ENCODE measurements around the gene KAT14. TPM values are rescaled to one million over a fixed set of nuclear protein-coding genes. Genes with fewer than 3 reads are reported as not detected.
"Not testable (repeated sequence)": the region's sequence is repeated elsewhere in the genome, so short reads cannot be mapped to it uniquely, and the experiment has no call there.

Gene KAT14, protein sequence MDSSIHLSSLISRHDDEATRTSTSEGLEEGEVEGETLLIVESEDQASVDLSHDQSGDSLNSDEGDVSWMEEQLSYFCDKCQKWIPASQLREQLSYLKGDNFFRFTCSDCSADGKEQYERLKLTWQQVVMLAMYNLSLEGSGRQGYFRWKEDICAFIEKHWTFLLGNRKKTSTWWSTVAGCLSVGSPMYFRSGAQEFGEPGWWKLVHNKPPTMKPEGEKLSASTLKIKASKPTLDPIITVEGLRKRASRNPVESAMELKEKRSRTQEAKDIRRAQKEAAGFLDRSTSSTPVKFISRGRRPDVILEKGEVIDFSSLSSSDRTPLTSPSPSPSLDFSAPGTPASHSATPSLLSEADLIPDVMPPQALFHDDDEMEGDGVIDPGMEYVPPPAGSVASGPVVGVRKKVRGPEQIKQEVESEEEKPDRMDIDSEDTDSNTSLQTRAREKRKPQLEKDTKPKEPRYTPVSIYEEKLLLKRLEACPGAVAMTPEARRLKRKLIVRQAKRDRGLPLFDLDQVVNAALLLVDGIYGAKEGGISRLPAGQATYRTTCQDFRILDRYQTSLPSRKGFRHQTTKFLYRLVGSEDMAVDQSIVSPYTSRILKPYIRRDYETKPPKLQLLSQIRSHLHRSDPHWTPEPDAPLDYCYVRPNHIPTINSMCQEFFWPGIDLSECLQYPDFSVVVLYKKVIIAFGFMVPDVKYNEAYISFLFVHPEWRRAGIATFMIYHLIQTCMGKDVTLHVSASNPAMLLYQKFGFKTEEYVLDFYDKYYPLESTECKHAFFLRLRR
- 10 to 100 TPM; 17.1 to 19.9 (median 18.8) TPM for total RNA-seq

DNA sequence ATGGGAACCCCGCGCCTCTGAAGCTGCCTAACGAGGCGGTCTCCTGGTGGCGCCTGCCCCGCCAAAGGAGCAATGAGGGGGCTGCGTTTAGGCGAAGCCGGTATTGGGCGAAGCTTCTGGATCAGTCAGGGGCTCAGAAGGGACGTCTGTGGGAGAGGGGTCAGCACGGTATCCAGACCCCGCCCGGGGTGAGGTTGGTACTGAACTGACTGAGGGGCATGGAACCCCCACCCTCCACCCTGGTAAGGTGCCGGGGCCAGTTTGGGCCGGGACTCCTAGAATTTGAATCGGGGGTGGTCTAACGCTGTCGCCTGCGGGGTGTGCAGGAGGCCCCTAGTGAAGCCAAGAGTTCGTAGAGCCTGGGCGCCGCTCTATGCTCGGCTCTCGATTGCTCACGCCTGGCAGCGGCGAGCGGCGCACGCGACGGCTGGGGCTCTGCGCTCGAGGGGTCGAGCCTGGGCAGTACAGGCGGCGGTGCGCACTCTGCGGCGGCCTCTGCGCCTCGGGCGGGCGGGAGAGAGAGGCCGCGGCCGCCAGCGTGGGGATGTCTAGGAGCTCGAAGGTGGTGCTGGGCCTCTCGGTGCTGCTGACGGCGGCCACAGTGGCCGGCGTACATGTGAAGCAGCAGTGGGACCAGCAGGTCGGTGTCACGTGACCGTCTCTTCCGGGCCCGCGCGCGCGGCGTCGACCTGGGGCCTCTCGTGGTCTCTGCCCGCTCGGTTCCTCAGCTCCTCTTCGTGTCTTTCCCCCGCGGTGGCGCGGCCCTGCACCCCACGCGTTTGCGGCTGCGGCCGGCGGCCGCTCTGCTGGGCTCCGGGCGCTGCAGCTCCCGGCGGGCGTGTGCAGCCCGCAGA lies at the start of gene KAT14, which contains the start of gene PET117:
Gene KAT14, plus strand, starts transcription at position 452 of the 854 bp plus-strand sequence. CDS start 4,798 bp downstream, outside the sequence.
Gene PET117, plus strand, starts transcription at position 452 of the 854 bp plus-strand sequence. Its CDS starts 93 bp downstream, at position 545.
- Histone ChIP-seq H3K4me1 (peaks cover 0 to 40% (median 11%) of the 10 kb centered on the region in 3 donors), H3K36me3 (peaks cover 0 to 7% of the 10 kb centered on the region in 2 donors), H3K4me3 (peak within 1 kb of the TSS; percentile 56 to 95), H3K27me3 (no peaks in the 10 kb centered on the region), H3K27ac (peak within 1 kb of the TSS; percentile 47 to 96 (median 92)), H3K9me3 (no peaks in the 10 kb centered on the region)
- 0% methylated on average over 2 to 4 of the region's 87 CpGs for WGBS, 2 donors (ENCODE audit: low coverage in 1 of 2)
- TF ChIP-seq POLR2A (IDR thresholded peaks at IDR 0.05) (peak; percentile 72 to 74), POLR2AphosphoS5 (IDR thresholded peaks at IDR 0.05) (peak; percentile 81), EP300 (IDR thresholded peaks at IDR 0.05) (no peak)
- TF ChIP-seq, protein P1, sequence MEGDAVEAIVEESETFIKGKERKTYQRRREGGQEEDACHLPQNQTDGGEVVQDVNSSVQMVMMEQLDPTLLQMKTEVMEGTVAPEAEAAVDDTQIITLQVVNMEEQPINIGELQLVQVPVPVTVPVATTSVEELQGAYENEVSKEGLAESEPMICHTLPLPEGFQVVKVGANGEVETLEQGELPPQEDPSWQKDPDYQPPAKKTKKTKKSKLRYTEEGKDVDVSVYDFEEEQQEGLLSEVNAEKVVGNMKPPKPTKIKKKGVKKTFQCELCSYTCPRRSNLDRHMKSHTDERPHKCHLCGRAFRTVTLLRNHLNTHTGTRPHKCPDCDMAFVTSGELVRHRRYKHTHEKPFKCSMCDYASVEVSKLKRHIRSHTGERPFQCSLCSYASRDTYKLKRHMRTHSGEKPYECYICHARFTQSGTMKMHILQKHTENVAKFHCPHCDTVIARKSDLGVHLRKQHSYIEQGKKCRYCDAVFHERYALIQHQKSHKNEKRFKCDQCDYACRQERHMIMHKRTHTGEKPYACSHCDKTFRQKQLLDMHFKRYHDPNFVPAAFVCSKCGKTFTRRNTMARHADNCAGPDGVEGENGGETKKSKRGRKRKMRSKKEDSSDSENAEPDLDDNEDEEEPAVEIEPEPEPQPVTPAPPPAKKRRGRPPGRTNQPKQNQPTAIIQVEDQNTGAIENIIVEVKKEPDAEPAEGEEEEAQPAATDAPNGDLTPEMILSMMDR (IDR thresholded peaks at IDR 0.05), result peak in 1 of 4 experiments; percentile 20
- ATAC-seq, result peak; percentile 97

DNA sequence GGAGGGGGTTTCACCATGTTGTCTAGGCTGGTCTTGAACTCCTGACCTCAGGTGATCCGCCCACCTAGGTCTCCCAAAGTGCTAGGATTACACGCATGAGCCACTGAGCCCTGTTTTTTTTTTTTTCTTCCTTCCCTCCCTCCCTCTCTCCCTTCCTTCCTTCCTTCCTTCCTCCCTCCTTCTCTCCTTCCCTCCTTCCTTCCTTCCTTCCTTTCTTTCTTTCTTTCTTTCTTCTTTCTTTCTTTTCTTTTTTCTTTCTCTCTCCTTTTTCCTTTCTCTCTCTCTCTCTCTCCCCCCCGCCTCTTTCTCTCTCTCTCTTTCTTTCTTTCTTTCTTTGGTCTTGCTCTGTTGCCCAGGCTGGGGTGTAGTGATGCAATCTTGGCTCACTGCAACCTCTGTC lies 49.4 kb upstream of the KAT14 start:
- not testable (repeated sequence) for H3K9me3 ChIP-seq, H3K27ac ChIP-seq, ATAC-seq, H3K4me3 ChIP-seq, H3K36me3 ChIP-seq, H3K4me1 ChIP-seq
- WGBS, 2 donors (ENCODE audit: low coverage in 1 of 2), result 64 to 80% methylated on average over 1 to 2 of the region's 3 CpGs
- H3K27me3 ChIP-seq, result peaks cover 26% of the 10 kb centered on the region

DNA sequence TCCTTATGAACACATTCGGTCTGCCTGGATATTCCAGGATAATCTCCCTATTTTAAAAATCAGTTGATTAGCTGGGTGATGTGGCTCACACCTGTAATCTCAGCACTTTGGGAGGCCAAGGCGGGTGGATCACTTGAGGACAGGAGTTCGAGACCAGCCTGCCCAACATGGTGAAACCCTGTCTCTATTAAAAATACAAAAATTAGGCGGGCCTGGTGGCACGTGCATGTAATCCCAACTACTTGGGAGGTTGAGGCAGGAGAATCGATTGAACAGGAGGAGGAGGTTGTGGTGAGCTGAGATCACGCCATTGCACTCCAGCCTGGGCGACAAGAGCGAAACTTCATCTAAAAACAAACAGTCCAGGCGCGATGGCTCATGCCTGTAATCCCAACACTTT lies 48.8 kb upstream of the KAT14 start:
- not testable (repeated sequence) for H3K4me3 ChIP-seq, H3K36me3 ChIP-seq, H3K27ac ChIP-seq, H3K9me3 ChIP-seq, ATAC-seq, H3K4me1 ChIP-seq
- 86 to 100% methylated on average over 2 to 6 of the region's 11 CpGs for WGBS, 2 donors (ENCODE audit: low coverage in 1 of 2)
- peaks cover 26% of the 10 kb centered on the region for H3K27me3 ChIP-seq

DNA sequence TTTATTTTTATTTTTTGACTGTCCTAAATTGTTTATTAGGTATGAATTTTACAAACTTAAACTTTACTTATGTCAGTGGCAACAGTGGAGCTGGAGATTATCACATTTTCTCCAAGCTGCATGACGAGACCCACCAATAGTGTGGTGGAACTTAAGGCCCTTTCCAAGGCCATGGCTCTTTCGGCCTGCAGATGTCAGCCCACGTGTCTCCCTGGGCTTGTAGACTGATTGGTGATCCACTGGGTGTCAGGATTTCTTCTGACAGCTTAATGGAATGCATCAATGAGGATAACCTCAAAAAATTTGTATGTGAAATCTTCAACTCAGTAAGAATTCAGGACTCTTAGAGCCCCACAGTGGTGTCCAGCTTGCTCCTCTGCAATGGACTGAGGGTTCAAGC lies 47.6 kb upstream of the KAT14 start:
- Histone ChIP-seq H3K9me3 (no peaks in the 10 kb centered on the region), H3K27ac (no peak overlapping the region), H3K4me1 (no peaks in the 10 kb centered on the region), H3K4me3 (no peak overlapping the region), H3K27me3 (peaks cover 26% of the 10 kb centered on the region), H3K36me3 (no peaks in the 10 kb centered on the region)
- TF ChIP-seq POLR2AphosphoS5 (IDR thresholded peaks at IDR 0.05) (no peak), EP300 (IDR thresholded peaks at IDR 0.05) (no peak), POLR2A (IDR thresholded peaks at IDR 0.05) (no peak)
- TF ChIP-seq, protein P1 (IDR thresholded peaks at IDR 0.05), result no peak
- 75 to 100% methylated on average over 1 of the region's 3 CpGs for WGBS, 2 donors (ENCODE audit: low coverage in 1 of 2)
- ATAC-seq, result no peak

DNA sequence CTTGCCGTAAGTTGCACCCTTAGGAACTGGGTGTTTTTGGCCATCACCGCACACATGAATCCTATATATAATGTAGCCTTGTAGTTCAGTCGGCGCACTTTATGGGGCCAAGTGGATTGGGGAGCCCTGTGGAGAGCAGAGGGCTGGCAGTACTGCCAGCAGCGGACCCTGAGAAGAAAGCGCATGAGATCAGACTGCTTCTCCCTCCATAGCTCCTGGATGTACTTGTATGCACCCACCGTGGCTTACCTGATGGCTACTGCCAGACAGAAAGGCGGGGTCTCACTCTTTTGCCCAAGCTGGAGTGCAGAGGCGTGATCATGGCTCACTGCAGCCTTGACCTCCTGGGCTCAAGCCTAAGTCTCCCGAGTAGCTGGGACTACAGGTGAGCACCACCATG lies 47.2 kb upstream of the KAT14 start:
- whole genome bisulfite sequencing, 2 donors (ENCODE audit: low coverage in 1 of 2), result 96% methylated on average over 8 of the region's 10 CpGs; no CpG with 5 or more reads in 1 of the 2 donors
- no peak for ATAC-seq
- H3K9me3 ChIP-seq, result no peaks in the 10 kb centered on the region
- no peaks in the 10 kb centered on the region for H3K36me3 ChIP-seq
- no peak overlapping the region for H3K4me3 ChIP-seq
- no peak for TF ChIP-seq POLR2A (IDR thresholded peaks at IDR 0.05)
- TF ChIP-seq POLR2AphosphoS5 (IDR thresholded peaks at IDR 0.05), result no peak
- no peak for TF ChIP-seq EP300 (IDR thresholded peaks at IDR 0.05)
- TF ChIP-seq, protein P1 (IDR thresholded peaks at IDR 0.05), result no peak
- H3K27ac ChIP-seq, result no peak overlapping the region
- H3K27me3 ChIP-seq, result peaks cover 26% of the 10 kb centered on the region
- H3K4me1 ChIP-seq, result no peaks in the 10 kb centered on the region

All from gastroesophageal sphincter (tissue), 4 donors.